HG03135 (cell line): ENCODE measurements around the gene SPEM3.

ENCODE experiments used
- ATAC-seq: cut with Tn5 transposase; IDR thresholded peaks from one replicate; pipeline ENCODE4 v1.9.1; 2021; ENCODE audit warnings: mild to moderate bottlenecking, moderate library complexity; ENCODE audit not compliant: unreplicated experiment

SPEM3 gene

GRCh38 chr17:7419819-7420610, 8.6 kb upstream of the SPEM3 start, which contains the start of gene SPEM1:
TSS of gene SPEM1 (plus strand) at chr17:7420324. CDS start at chr17:7420385, 61 bp downstream.
- no peak for ATAC-seq

- ATAC-seq: no peak
Observed at GRCh38 chr17:7421186-7421585, 7.5 kb upstream of the SPEM3 start.

GRCh38 chr17:7423679-7424078, 5.0 kb upstream of the SPEM3 start:
- no peak for ATAC-seq

DNA sequence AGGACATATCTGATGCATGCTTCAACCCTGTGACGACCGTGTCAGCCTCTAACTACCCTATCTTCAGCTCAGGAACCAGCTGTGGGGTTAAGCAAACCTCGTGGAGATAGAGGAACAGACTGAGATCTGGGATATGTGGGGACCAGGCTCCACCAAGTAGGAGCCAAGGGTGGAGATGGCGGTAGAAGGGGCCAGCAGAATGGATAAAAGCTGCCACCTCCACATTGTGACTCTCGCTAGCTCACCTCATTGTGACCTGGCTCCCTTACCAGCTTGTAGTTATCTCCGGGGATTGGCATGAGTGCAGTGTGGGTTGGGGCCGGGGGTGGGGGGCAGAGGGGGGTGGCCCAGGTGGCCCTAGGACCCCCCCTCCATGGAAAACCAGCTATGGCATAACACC, 3.3 kb upstream of the SPEM3 start, which contains the start of gene SPEM2:
Gene SPEM2 (plus strand): TSS at position 301 of the 400 bp plus-strand sequence. CDS start 73 bp downstream, at position 374.
- no peak for ATAC-seq

GRCh38 chr17:7425756-7426155, 2.9 kb upstream of the SPEM3 start:
- no peak for ATAC-seq

DNA sequence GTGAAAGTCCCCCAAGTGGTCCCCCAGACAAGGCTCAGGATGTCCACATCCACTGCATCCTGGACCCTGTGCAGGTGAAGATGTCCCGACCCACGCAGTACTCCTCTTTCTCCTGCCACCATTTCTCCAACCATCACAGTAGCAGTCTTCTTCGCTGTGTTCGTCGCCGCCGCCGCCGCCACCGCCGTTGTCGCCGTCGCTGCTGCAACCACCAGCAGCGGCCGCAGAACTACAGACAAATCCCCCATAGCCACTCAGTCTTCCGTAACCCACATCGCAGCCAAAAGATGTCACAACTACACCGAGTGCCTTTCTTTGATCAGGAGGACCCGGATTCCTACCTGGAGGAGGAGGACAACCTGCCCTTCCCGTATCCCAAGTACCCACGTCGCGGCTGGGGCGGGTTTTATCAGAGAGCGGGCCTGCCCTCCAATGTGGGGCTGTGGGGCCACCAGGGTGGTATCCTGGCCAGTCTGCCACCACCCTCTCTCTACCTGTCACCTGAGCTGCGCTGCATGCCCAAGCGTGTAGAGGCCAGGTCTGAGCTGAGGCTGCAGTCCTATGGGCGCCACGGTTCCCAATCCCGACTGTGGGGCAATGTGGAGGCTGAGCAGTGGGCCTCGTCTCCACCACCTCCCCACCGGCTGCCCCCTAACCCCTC, 2.3 kb upstream of the SPEM3 start:
- no peak for ATAC-seq

DNA sequence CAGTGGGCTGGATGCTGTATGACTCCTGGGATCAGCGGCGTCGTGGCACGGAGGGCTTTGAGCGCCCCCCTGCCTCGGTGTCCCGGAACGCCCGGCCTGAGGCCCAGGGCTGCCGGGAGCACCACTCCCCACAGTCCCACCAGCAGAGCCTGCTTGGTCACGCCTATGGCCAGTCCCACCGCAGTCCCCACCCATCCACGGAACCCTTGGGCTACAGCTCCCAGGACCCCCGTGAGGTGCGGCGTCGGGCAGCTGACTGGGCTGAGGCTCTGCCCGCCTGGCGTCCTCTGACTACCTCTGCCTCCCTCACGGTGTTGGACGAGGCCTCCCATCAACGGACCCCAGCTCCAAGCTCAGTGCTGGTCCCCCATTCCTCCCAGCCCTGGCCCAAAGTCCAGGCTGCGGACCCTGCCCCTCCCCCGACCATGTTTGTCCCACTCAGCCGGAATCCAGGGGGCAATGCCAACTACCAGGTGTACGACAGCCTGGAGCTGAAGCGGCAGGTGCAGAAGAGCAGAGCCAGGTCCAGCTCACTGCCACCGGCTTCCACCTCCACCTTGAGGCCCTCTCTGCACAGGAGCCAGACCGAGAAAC, 1.7 kb upstream of the SPEM3 start:
- ATAC-seq: no peak

GRCh38 chr17:7427549-7427948, 1.1 kb upstream of the SPEM3 start:
- no peak for ATAC-seq

DNA sequence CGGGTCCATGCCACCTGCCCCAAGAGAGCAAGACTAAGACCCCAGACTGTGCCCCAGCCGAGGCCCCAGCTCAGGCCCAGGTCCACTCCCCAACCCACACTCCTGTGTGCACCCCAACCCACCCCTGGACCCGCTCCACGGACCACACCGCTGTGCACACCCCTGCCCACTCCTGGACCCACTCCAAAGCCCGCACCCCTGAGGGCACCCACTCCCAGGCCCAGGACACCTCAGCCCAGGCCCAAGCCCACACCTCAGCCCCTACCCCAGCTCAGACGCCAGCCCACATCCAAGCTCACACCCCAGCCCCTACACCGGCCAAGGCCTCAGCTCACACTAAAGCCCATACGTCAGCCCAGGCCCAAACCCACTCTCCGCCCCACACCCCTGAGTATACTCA, 1.1 kb downstream of the SPEM3 start:
- ATAC-seq: no peak

DNA sequence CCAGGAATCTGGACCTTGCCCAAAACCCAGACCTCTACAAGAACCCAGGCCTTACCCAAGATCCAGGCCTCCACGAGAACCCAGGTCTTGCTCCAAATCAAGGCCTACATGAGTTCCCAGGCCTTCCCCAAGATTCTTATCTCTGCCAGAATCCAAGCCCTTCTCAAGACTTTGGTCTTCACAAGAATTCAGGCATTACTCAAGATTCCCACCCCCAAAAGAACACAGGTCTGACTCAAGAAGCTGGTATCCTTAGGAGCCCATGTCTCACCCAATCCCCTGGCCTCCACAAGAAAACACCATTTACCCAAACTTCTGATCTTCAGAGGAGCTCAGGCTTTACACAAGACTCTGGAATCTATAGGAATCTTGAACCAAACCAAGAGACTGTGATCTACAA, 2.6 kb downstream of the SPEM3 start:
- no peak for ATAC-seq

- no peak for ATAC-seq
Observed at GRCh38 chr17:7432296-7432695, 3.6 kb downstream of the SPEM3 start.

DNA sequence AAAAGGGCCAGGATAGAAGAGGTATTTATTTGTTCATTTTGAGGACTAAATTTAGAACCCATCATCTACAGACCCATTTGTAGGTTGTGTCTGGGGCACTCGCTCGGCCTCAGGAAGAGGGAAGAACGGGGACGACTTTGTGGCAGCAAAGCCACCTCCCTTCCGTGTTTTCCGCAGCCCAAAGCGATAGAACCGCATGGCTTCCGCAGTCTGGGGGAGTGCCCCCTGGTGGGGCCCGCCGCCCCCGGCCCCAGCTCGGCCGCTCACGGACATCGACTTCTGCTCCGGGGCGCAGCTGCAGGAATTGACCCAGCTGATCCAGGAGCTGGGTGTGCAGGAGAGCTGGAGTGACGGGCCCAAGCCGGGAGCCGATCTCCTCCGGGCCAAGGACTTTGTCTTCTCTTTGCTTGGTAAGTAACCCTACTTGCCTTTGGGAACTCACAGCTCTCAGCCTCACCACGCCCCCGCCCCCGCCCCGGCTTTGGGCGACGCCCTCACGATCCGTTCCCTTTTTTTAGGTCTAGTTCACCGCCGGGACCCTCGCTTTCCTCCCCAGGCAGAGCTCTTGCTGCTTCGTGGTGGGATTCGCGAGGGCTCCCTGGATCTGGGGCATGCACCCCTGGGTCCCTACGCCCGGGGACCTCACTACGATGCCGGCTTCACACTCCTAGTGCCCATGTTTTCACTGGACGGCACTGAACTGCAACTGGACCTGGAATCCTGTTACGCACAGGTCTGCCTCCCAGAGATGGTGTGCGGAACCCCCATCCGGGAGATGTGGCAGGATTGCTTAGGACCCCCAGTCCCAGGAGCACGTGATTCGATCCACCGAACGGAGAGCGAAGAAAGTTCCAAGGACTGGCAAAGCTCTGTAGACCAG, 7.3 kb downstream of the SPEM3 start:
- ATAC-seq: peak; percentile 23

- ATAC-seq: no peak
Observed at GRCh38 chr17:7436556-7437368, 8.1 kb downstream of the SPEM3 start.

DNA sequence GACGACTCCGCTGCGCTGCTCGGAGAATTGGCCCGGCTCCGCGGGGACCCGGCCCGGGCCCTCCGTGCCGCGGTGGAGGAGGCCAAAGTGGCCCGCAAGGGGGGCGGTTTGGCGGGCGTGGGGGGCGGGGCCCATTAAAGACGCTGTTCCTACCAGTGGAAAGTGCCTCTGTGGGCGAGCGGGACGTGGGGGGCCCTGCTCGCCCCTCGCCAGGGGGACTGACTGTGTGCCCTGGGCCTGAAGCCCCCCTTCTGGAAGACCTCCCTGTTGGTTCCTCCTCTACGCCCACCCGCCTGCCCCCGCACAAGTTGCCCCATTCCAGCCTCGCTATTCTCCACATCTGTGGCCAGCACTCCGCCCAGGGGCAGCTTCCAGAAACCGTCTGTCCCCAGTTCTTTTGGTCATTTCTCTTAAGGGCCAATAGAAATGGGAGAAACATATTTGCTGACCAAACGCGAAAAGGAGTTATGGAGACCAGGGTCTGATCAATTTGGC, 8.8 kb downstream of the SPEM3 start:
- ATAC-seq: no peak

GRCh38 chr17:7437950-7438614, 9.4 kb downstream of the SPEM3 start:
- ATAC-seq: no peak

DNA sequence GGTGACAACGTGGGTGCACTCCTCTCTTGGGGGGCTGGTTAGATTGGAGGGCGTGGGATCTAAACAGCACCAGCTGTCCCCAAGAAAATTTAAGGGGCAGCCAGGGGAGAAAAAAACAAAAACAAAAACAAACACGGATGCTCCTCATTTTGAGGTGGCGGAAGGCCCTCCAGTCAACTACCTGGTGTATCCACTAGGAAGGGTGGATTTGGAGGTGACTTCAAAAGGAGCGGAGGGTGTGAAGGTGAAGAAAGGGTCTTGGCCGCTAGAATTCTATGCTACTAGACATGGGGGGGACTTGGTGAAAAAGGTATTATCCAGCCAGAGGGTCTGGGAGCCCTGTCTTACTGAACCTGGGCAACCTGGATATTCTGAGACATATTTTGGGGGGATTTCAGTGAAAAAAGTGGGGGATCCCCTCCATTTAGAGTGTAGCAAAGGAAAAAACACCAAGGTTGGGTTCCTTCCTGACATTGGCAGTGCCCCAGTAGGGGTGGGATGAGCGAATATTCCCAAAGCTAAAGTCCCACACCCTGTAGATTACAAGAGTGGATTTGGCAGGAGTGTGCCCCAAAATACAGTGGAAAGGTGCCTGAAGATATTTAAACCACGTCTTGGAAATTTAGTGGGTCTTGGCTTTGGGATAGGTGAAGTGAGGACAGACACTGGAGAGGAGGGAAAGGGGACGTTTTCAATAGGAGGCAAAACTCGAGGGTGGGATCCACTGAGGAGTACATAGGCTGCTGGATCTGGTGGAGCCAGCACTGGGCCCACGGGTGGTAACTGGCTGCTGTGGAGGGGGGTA, 10.2 kb downstream of the SPEM3 start:
- ATAC-seq: no peak

DNA sequence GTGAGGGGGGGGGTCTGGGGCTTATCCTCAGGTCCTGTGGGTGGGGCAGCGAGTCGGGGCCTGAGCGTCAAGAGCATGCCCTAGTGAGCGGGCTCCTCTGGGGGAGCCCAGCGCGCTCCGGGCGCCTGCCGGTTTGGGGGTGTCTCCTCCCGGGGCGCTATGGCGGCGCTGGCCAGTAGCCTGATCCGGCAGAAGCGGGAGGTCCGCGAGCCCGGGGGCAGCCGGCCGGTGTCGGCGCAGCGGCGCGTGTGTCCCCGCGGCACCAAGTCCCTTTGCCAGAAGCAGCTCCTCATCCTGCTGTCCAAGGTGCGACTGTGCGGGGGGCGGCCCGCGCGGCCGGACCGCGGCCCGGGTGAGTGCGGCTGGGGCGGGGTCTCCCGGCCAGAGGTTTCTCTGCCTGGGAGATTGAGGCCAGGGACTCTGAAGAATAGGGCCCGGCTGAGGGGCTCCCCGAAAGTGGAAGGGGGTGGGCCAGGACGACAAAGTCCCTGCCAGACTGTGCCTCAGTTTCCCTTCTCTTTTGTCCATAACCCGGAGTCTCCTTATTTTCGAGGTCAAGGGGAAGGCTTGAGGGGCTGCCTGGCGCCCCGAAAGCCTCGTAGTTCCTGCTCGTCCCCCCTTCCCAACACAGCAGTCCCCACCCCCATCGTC, 10.9 kb downstream of the SPEM3 start, which contains the start of gene FGF11:
Gene FGF11 (plus strand): TSS at position 51 of the 651 bp plus-strand sequence. CDS start 109 bp downstream, at position 160.
- no peak for ATAC-seq
